Breast epithelium (tissue), 4 donors: ENCODE measurements around the gene ARID3C. TPM values are rescaled to one million over a fixed set of nuclear protein-coding genes. Genes with fewer than 3 reads are reported as not detected.
A peak's percentile ranks its signal among the peaks of the same experiment; 100 is the strongest.

Experiments
- DNase-seq, 2 donors: peaks; one replicate each; pipeline ENCODE4 v3.0.0-alpha.2; 2019; ENCODE audit warnings: low spot score in 2 of 2
- H3K27ac ChIP-seq, 2 donors: fragments of 200-600 bp; sonication (generic) in 1 of 2; one replicate each; pipeline ENCODE4 v1.5.1; 2016 to 2019; ENCODE audit warnings: mild to moderate bottlenecking in 1 of 2
- H3K27me3 ChIP-seq, 2 donors: fragments of 200-600 bp; sonication (generic) in 1 of 2; one replicate each; pipeline versions ENCODE4 v1.5.1 to v1.6.0; 2017 to 2019; ENCODE audit warnings: control low read depth in 1 of 2, mild to moderate bottlenecking in 1 of 2
- H3K36me3 ChIP-seq: fragments of 200-600 bp; one replicate; pipeline ENCODE4 v1.5.1; 2019
- H3K4me1 ChIP-seq, 2 donors: fragments of 200-600 bp; sonication (generic); one replicate each; pipeline ENCODE4 v1.5.1; 2016 to 2019; ENCODE audit warnings: control low read depth in 1 of 2
- H3K4me3 ChIP-seq, 3 donors: fragments of 200-600 bp; sonication (generic); 1 replicate in 2 of 3; 2 replicates in 1 of 3; pipeline ENCODE4 v1.5.1; 2016 to 2019; ENCODE audit warnings: mild to moderate bottlenecking in 3 of 3, moderate library complexity in 2 of 3
- H3K9me3 ChIP-seq, 2 donors: fragments of 200-600 bp; sonication (generic) in 1 of 2; one replicate each; pipeline ENCODE4 v1.5.1; 2016 to 2019; ENCODE audit warnings: control low read depth in 1 of 2
- POLR2A ChIP-seq: fragments of 450-650 bp; IDR thresholded peaks from one replicate; pipeline ENCODE4 v1.6.1; 2016; ENCODE audit warnings: antibody characterized with exemption, mild to moderate bottlenecking, moderate library complexity
- POLR2AphosphoS5 ChIP-seq, 3 donors: sonication (generic); formaldehyde crosslinking; IDR thresholded peaks; one replicate each; pipeline ENCODE4 v1.6.1; 2017; ENCODE audit warnings: antibody characterized with exemption in 3 of 3
- intact Hi-C: fragments of 100-400 bp; cut with DNase I; formaldehyde crosslinking; loops from one replicate; pipeline ENCODE4 v1.15.1; 2023; ENCODE audit warnings: low total_unique reads
- total RNA-seq, 3 donors: library from RNA; depleted of rRNA; stranded (reverse); fragments of >200 nt; gene quantifications; one replicate each; pipeline ENCODE4 v1.1.0, GENCODE V29; 2016
- TF ChIP-seq, protein P1 (sequence below), 3 donors: fragments of 450-650 bp; IDR thresholded peaks; one replicate each; pipeline ENCODE4 v1.5.1; 2016 to 2017; ENCODE audit warnings: antibody characterized with exemption in 3 of 3, mild to moderate bottlenecking in 3 of 3, moderate library complexity in 3 of 3

Gene ARID3C
- total RNA-seq, 3 donors from 2014 or later: 0.29 TPM; not detected in 2

DNA sequence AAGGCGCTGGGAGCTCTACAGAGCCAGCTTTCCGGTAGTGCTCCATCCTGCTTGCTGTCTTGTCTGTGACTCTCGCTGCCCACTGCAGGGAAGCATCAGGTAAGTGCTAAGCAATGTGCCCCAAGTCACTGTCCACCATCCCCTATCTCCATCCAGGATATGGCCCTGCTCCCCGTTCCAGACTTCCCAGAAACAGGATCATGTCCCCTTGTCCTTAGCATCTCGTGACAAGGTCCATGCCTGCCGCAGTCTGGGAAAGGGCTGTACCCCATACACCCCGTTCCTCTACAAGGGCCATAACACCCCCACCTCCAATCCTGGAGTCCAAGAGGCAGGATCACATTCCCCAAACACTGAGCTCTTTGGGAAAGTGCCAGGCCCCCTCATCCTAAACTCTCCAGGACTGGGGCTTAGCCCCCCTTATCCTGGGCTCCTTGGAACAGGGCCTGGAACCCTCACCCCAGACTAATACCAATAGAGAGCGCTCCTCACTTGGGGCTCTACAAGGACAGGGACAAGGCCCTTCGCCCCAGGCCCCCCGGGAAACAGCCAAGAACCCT lies 17.5 kb downstream of the ARID3C start:
- Histone ChIP-seq H3K27ac (peak overlapping the region; percentile 92 to 96), H3K27me3 (no peaks in the 10 kb centered on the region), H3K4me3 (peak overlapping the region; percentile 62 to 92 (median 71)), H3K9me3 (no peaks in the 10 kb centered on the region), H3K4me1 (peaks cover 0 to 5% of the 10 kb centered on the region in 2 donors), H3K36me3 (no peaks in the 10 kb centered on the region)
- no peak for DNase-seq
- intact Hi-C loops: no loop called here
- no peak for TF ChIP-seq POLR2AphosphoS5 (IDR thresholded peaks at IDR 0.05)

DNA sequence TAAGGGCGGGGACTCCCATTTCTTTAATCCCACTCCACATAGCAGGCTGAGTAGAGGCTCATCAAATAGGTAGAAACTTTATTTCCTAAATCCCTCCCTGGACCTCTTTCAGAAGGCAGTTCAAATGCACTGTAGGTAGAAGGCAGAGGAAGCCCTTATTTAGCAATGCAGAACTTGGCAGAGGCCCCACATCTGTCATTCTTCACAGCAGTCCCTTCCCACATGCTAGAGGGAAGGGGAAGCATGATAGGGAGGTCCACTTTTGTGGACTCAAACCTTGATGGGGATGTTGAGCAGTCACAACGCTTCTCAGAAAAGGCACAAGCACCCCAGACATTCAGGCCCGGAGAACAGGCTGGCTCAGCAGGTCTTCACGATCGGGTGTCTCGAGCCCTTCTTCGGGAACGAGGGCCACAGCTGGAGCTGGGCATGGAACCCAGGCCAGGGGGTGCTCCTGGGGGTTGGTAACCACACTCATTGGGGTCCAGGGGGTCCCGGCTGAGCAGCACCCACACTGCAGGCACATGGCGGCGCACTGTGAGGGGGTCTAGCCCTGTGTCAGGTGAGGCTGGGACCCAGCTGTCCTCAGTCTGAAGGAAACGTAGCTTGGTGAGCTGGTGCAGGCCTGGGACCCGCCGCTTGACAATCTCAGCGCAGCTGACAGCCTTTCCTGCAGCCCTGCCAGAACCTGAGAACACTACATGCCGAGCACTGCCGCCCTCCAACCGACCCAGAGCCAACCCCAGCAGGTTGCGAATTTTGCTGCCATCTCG lies 18.2 kb downstream of the ARID3C start:
- Histone ChIP-seq H3K27me3 (no peaks in the 10 kb centered on the region), H3K36me3 (no peaks in the 10 kb centered on the region), H3K27ac (peak overlapping the region in 1 of 2 donors; percentile 92), H3K4me1 (peaks cover 0 to 5% of the 10 kb centered on the region in 2 donors), H3K9me3 (no peaks in the 10 kb centered on the region), H3K4me3 (peak overlapping the region in 1 of 3 donors; percentile 92)
- intact Hi-C loops: no loop called here
- TF ChIP-seq POLR2A (no peak), POLR2AphosphoS5 (IDR thresholded peaks at IDR 0.05) (no peak)
- TF ChIP-seq, protein P1, sequence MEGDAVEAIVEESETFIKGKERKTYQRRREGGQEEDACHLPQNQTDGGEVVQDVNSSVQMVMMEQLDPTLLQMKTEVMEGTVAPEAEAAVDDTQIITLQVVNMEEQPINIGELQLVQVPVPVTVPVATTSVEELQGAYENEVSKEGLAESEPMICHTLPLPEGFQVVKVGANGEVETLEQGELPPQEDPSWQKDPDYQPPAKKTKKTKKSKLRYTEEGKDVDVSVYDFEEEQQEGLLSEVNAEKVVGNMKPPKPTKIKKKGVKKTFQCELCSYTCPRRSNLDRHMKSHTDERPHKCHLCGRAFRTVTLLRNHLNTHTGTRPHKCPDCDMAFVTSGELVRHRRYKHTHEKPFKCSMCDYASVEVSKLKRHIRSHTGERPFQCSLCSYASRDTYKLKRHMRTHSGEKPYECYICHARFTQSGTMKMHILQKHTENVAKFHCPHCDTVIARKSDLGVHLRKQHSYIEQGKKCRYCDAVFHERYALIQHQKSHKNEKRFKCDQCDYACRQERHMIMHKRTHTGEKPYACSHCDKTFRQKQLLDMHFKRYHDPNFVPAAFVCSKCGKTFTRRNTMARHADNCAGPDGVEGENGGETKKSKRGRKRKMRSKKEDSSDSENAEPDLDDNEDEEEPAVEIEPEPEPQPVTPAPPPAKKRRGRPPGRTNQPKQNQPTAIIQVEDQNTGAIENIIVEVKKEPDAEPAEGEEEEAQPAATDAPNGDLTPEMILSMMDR (IDR thresholded peaks at IDR 0.05): no peak
- DNase-seq: no peak

DNA sequence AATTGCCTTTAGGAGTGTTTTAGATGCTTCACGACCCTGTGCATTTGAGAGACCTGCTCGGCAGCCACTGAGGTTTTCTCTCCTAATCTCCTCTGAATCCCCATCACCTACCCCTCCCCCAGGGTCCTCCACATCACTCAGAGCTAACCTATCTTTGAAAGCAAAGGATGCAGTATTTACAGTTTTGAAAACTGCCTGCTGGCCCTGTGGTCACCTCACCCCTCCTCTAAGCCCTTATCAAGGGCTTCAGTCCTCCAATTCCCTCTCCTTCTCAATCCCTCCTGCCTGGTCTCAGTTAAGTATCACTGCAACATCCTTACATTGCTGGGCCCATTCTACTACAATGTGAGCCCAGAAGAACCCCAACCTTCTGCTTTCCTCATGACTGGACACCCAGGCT lies 21.5 kb downstream of the ARID3C start:
- Histone ChIP-seq H3K9me3 (no peaks in the 10 kb centered on the region), H3K4me3 (no peak overlapping the region), H3K4me1 (peaks cover 0 to 5% of the 10 kb centered on the region in 2 donors), H3K27ac (no peak overlapping the region), H3K36me3 (no peaks in the 10 kb centered on the region), H3K27me3 (no peaks in the 10 kb centered on the region)
- no peak for TF ChIP-seq POLR2A
- no peak for TF ChIP-seq POLR2AphosphoS5 (IDR thresholded peaks at IDR 0.05)
- TF ChIP-seq, protein P1 (IDR thresholded peaks at IDR 0.05): no peak
- intact Hi-C loops: loop anchor here (10.0 kb wide), 1 partner anchor 63 kb away; no protein-coding TSS in a partner anchor
- no peak for DNase-seq

DNA sequence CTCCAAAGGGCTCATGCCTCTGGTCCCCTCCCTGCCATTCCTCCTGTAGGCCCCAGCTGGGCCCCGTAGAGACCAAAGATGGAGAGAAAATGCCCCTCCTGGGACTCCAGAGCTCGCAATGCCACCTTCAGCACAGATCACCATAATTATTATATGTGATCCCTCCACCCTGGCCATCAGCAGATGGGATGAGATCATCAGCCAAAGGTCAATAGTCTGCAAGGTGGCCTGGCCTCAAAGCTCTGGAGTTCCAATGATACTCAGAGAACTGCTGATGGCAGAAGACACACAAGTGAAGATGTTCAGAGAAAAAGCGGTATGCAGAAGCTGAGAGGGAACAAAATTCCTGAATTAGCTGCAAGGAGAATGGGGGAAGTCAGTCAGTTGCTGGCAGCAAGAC lies 22.0 kb downstream of the ARID3C start:
- DNase-seq: no peak
- Histone ChIP-seq H3K4me1 (peaks cover 0 to 5% of the 10 kb centered on the region in 2 donors), H3K9me3 (no peaks in the 10 kb centered on the region), H3K4me3 (no peak overlapping the region), H3K36me3 (no peaks in the 10 kb centered on the region), H3K27ac (no peak overlapping the region), H3K27me3 (no peaks in the 10 kb centered on the region)
- intact Hi-C loops: loop anchor here (10.0 kb wide), 1 partner anchor 62 kb away; no protein-coding TSS in a partner anchor
- TF ChIP-seq, protein P1 (IDR thresholded peaks at IDR 0.05): no peak
- TF ChIP-seq POLR2A: no peak
- no peak for TF ChIP-seq POLR2AphosphoS5 (IDR thresholded peaks at IDR 0.05)

DNA sequence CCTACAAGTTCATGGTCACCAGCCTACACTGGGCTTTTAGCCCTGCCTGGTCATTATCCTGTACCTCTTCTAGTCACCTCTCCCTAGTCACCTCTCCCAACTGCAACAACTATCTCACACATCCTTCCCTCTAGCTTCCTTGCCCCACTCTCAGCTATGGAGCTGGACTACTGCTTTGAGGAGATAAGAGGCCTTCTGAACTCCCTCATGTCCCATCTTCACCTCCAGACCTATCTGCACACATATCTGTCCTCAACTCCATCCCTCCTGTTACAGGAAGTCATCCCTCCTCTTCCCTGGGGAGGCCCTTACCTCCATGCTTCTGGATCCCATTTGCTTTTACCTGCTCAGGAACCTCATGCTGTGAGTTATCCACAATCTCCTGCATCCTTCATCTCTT lies 22.7 kb downstream of the ARID3C start:
- no peaks in the 10 kb centered on the region for H3K27me3 ChIP-seq
- H3K4me3 ChIP-seq: no peak overlapping the region
- DNase-seq: no peak
- no peaks in the 10 kb centered on the region for H3K9me3 ChIP-seq
- no peaks in the 10 kb centered on the region for H3K36me3 ChIP-seq
- intact Hi-C loops: loop anchor here (10.0 kb wide), 1 partner anchor 61 kb away; no protein-coding TSS in a partner anchor
- no peak for TF ChIP-seq POLR2AphosphoS5 (IDR thresholded peaks at IDR 0.05)
- TF ChIP-seq POLR2A: no peak
- TF ChIP-seq, protein P1 (IDR thresholded peaks at IDR 0.05): no peak
- H3K27ac ChIP-seq: no peak overlapping the region
- H3K4me1 ChIP-seq: peaks cover 0 to under 1% of the 10 kb centered on the region in 2 donors
